Mucosa of descending colon (tissue), 3 donors: ENCODE results near the gene SLC11A1. TPM values are rescaled to one million over a fixed set of nuclear protein-coding genes. Genes with fewer than 3 reads are reported as not detected.

Experiments
- ATAC-seq: fragments of 200-7000 bp; cut with Tn5 transposase; one replicate; pipeline ENCODE4 v1.9.1; 2020; ENCODE audit warnings: mild to moderate bottlenecking, moderate library complexity
- DNase-seq, 3 donors: peaks; one replicate each; pipeline ENCODE4 v3.0.0-alpha.2; 2020
- H3K36me3 ChIP-seq: fragments of 200-600 bp; one replicate; pipeline ENCODE4 v1.8.0; 2021; ENCODE audit warnings: low read depth, mild to moderate bottlenecking
- H3K4me1 ChIP-seq: fragments of 200-600 bp; one replicate; pipeline ENCODE4 v1.8.0; 2021; ENCODE audit warnings: low read depth, mild to moderate bottlenecking
- H3K4me3 ChIP-seq: fragments of 200-600 bp; one replicate; pipeline ENCODE4 v1.8.0; 2021; ENCODE audit warnings: mild to moderate bottlenecking
- H3K9me3 ChIP-seq: fragments of 200-600 bp; one replicate; pipeline ENCODE4 v1.8.0; 2021; ENCODE audit warnings: mild to moderate bottlenecking
- CTCF ChIP-seq: fragments of 200-600 bp; IDR thresholded peaks from one replicate; pipeline ENCODE4 v1.8.0; 2022; ENCODE audit warnings: antibody characterized with exemption, mild to moderate bottlenecking
- intact Hi-C, 2 donors: fragments of 100-400 bp; cut with DNase I in 1 of 2; cut with micrococcal nuclease in 1 of 2; formaldehyde crosslinking; loops; one replicate each; pipeline versions ENCODE4 v1.11.0 to v1.11.1; 2022; cut with DNase I, micrococcal nuclease
- total RNA-seq, 3 donors: library from RNA; stranded (reverse); fragmentation: NEBNext Ultra II Directional in 2 of 3; extraction: Animal tissue kit (Norgen Biotek cat#: 25700) in 2 of 3; gene quantifications; one replicate each; pipeline versions ENCODE4 v1.2.1 to v1.2.4, GENCODE V29; 2021 to 2023
- donor health status: DM: no; HTN: no; CAD: no; lungs with moderate emphysema.
- donor health status: DM: no; HTN: no; CAD: no.
- donor health status: DM: no; HTN: yes; CAD: no.

Gene SLC11A1
- total RNA-seq, 3 donors from 2014 or later, result 1.2 to 7.8 (median 5.3) TPM

- Histone ChIP-seq H3K9me3 (no peaks in the 10 kb centered on the region), H3K36me3 (no peaks in the 10 kb centered on the region), H3K4me3 (no peak overlapping the region), H3K4me1 (no peaks in the 10 kb centered on the region)
- intact Hi-C loops, result no loop called here
- ATAC-seq (no peak), DNase-seq (peak in 1 of 3 donors; percentile 32)
- TF ChIP-seq CTCF, result no peak
Measured at GRCh38 chr2:218345491-218346236, 36.4 kb upstream of the SLC11A1 start.

- H3K4me1 ChIP-seq, result no peaks in the 10 kb centered on the region
- peaks cover 7% of the 10 kb centered on the region for H3K9me3 ChIP-seq
- no peak overlapping the region for H3K4me3 ChIP-seq
- no peak for TF ChIP-seq CTCF
- intact Hi-C loops, result no loop called here
- ATAC-seq (no peak), DNase-seq (no peak)
- H3K36me3 ChIP-seq, result no peaks in the 10 kb centered on the region
Measured at GRCh38 chr2:218347172-218347571, 34.9 kb upstream of the SLC11A1 start.

- no peak for TF ChIP-seq CTCF
- ATAC-seq, result no peak
- DNase-seq, result peak in 1 of 3 donors; percentile 32
- peaks cover 7% of the 10 kb centered on the region for H3K9me3 ChIP-seq
- intact Hi-C loops, result loop anchor here in 1 of 2 donors (10.0 kb wide), 1 partner anchor 49 kb away; no protein-coding TSS in a partner anchor
- H3K4me3 ChIP-seq, result no peak overlapping the region
- H3K4me1 ChIP-seq, result no peaks in the 10 kb centered on the region
- H3K36me3 ChIP-seq, result no peaks in the 10 kb centered on the region
Measured at GRCh38 chr2:218354045-218354444, 28.0 kb upstream of the SLC11A1 start.

- H3K4me3 ChIP-seq, result no peak overlapping the region
- DNase-seq, result peak in 2 of 3 donors; percentile 38 to 53
- intact Hi-C loops, result loop anchor here in 1 of 2 donors (10.0 kb wide), 1 partner anchor 50 kb away; no protein-coding TSS in a partner anchor
- no peaks in the 10 kb centered on the region for H3K4me1 ChIP-seq
- no peak for TF ChIP-seq CTCF
- no peak for ATAC-seq
- no peaks in the 10 kb centered on the region for H3K36me3 ChIP-seq
- peaks cover 7% of the 10 kb centered on the region for H3K9me3 ChIP-seq
Measured at GRCh38 chr2:218354850-218355443, 27.1 kb upstream of the SLC11A1 start.

GRCh38 chr2:218357236-218358177, 24.6 kb upstream of the SLC11A1 start:
- intact Hi-C loops, result loop anchor here in 1 of 2 donors (10.0 kb wide), 1 partner anchor 53 kb away; no protein-coding TSS in a partner anchor
- no peaks in the 10 kb centered on the region for H3K36me3 ChIP-seq
- H3K4me1 ChIP-seq, result no peaks in the 10 kb centered on the region
- no peak for TF ChIP-seq CTCF
- ATAC-seq, result no peak
- DNase-seq, result no peak
- no peak overlapping the region for H3K4me3 ChIP-seq
- no peaks in the 10 kb centered on the region for H3K9me3 ChIP-seq
